Body of pancreas (tissue), 4 donors: ENCODE data around the gene PLEKHG2.

ENCODE experiments used
- CTCF ChIP-seq, 7 experiments: fragments of 450-650 bp in 4 of 7; fragments of 200-600 bp in 3 of 7; sonication (generic) in 3 of 7; IDR thresholded peaks; one replicate each; pipeline ENCODE4 v1.5.1; 2016 to 2019; ENCODE audit warnings: antibody characterized with exemption in 7 of 7
- POLR2A ChIP-seq, 3 donors: fragments of 450-650 bp; IDR thresholded peaks; one replicate each; pipeline ENCODE4 v1.6.1; 2016; ENCODE audit warnings: antibody characterized with exemption in 3 of 3, mild to moderate bottlenecking in 2 of 3

DNA sequence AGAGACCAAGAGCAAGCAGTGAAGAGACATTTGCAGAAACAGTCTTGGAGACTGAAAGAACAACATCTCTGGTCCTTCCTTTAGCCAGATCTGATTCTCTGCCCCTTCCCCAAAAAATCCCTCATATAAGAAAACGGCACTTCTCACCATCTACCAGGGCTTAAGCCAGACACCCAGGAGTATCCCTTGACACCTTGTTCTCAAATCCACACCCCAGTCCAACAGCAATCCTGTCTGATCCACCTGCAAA is 1.7 kb upstream of the PLEKHG2 start:
- TF ChIP-seq CTCF (IDR thresholded peaks at IDR 0.05) (no peak), POLR2A (IDR thresholded peaks at IDR 0.05) (no peak)
